Measurements from ENCODE around the gene MAN1C1. TPM values are rescaled to one million over a fixed set of nuclear protein-coding genes. Genes with fewer than 3 reads are reported as not detected.

Gene MAN1C1
- total and polyA plus RNA-seq, 2 donors (not counting 1 experiment from before 2014, with no cell fraction given): 0.31 to 0.89 TPM

- no peak overlapping the region for H3K4me3 ChIP-seq (ENCODE audit: control extremely low read depth in 1 of 5, extremely low read depth in 1 of 5, insufficient read depth in 1 of 5, low read depth in 2 of 5, low read length in 4 of 5)
- no peaks in the 10 kb centered on the region for H4K20me1 ChIP-seq (ENCODE audit: control insufficient read depth, insufficient read depth, low read length, poor library complexity, severe bottlenecking)
- no peak overlapping the region for H3K27ac Mint-ChIP-seq
- H3K79me2 ChIP-seq (ENCODE audit: control insufficient read depth, insufficient read depth, low read length): no peaks in the 10 kb centered on the region
- 92% methylated on average over 13 of the region's 22 CpGs for WGBS (ENCODE audit: insufficient coverage)
- H3K4me2 ChIP-seq (replicated peaks; ENCODE audit: low read depth, low read length, poor library complexity, severe bottlenecking): no peak overlapping the region
- intact Hi-C loops (cut with micrococcal nuclease): no loop called here
- TF ChIP-seq EZH2 (IDR thresholded peaks at IDR 0.05; ENCODE audit: borderline replicate concordance, insufficient read depth, low read depth, low read length, poor library complexity, severe bottlenecking): no peak
- TF ChIP-seq CTCF (IDR thresholded peaks at IDR 0.05): no peak
- H3K4me1 ChIP-seq (ENCODE audit: control insufficient read depth in 2 of 2, insufficient read depth in 2 of 2, low read length in 2 of 2): no peaks in the 10 kb centered on the region
- no peaks in the 10 kb centered on the region for H3K27me3 ChIP-seq (replicated peaks in 1 of 4; ENCODE audit: control extremely low read depth in 1 of 4, control insufficient read depth in 3 of 4, insufficient read depth in 4 of 4, low read length in 3 of 4)
- ATAC-seq (ENCODE audit: low read depth) (no peak), DNase-seq (no peak)
- H3K27ac ChIP-seq (ENCODE audit: low read length in 2 of 2): no peak overlapping the region
- H3K9me3 ChIP-seq (ENCODE audit: control extremely low read depth in 1 of 3, control insufficient read depth in 2 of 3, insufficient read depth in 1 of 3, low read length in 2 of 3): no peaks in the 10 kb centered on the region
- no peak overlapping the region for H3K9ac ChIP-seq (ENCODE audit: low read length)
- H3K9me3 Mint-ChIP-seq (ENCODE audit: insufficient read depth): no peaks in the 10 kb centered on the region
- H3K4me3 Mint-ChIP-seq: no peak overlapping the region
- H2AFZ ChIP-seq (ENCODE audit: insufficient read depth, low read depth, low read length, poor library complexity, severe bottlenecking): no peak overlapping the region
- peaks cover 7% of the 10 kb centered on the region for H3K27me3 Mint-ChIP-seq
- no peaks in the 10 kb centered on the region for H3K4me1 Mint-ChIP-seq
- ChIA-PET CTCF (no interaction called here), POLR2A (no interaction called here)
- no peaks in the 10 kb centered on the region for H3K36me3 ChIP-seq (replicated peaks in 1 of 2; ENCODE audit: control extremely low read depth in 1 of 2, control insufficient read depth in 1 of 2, extremely low read depth in 1 of 2, insufficient read depth in 2 of 2, low read length in 1 of 2)
Measured at GRCh38 chr1:25746299-25747045, 129.9 kb downstream of the MAN1C1 start.

DNA sequence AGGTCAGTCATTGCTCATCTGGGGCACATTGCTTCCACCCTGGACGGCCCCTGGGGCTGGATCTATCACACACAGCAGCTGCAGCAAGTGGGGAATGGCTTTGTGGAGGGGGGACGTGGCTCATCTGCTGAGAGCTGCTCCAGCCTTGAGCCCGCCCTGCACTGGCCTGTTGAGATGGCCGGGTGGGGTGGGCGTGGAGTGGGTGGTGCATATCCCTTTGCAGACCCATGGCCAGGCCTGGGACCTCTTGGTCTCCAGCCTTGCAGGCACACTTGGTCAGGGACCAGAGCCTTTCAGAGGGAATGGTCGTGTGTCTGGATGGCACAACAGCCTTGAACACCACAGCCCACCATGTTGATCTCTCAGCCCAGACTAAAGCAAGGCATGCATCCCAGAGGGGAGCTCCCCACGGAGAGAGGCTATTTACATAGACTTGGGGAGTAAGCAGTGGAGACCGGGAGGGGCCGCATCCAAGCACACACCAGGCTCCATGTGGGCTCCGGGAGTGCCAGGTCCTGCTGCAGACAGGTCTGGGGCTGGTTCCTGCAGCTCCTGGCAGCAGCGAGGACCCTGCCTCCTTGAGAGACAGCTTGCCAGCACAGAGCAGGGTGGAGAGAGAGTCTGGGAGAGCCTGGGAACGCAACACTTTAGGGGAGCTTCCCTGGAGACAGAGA, 130.6 kb downstream of the MAN1C1 start:
- no peak overlapping the region for H3K4me3 Mint-ChIP-seq
- no peak overlapping the region for H3K27ac Mint-ChIP-seq
- no peak overlapping the region for H3K4me2 ChIP-seq (replicated peaks; ENCODE audit: low read depth, low read length, poor library complexity, severe bottlenecking)
- POLR2A ChIA-PET: no interaction called here
- ATAC-seq (ENCODE audit: low read depth) (no peak), DNase-seq (no peak)
- no peaks in the 10 kb centered on the region for H3K79me2 ChIP-seq (ENCODE audit: control insufficient read depth, insufficient read depth, low read length)
- H3K4me3 ChIP-seq (ENCODE audit: control extremely low read depth in 1 of 5, extremely low read depth in 1 of 5, insufficient read depth in 1 of 5, low read depth in 2 of 5, low read length in 4 of 5): no peak overlapping the region
- no peaks in the 10 kb centered on the region for H3K9me3 Mint-ChIP-seq (ENCODE audit: insufficient read depth)
- no peak overlapping the region for H3K9ac ChIP-seq (ENCODE audit: low read length)
- no peaks in the 10 kb centered on the region for H3K4me1 ChIP-seq (ENCODE audit: control insufficient read depth in 2 of 2, insufficient read depth in 2 of 2, low read length in 2 of 2)
- intact Hi-C loops (cut with micrococcal nuclease): no loop called here
- H3K27ac ChIP-seq (ENCODE audit: low read length in 2 of 2): no peak overlapping the region
- no peaks in the 10 kb centered on the region for H4K20me1 ChIP-seq (ENCODE audit: control insufficient read depth, insufficient read depth, low read length, poor library complexity, severe bottlenecking)
- H3K27me3 ChIP-seq (replicated peaks in 1 of 4; ENCODE audit: control extremely low read depth in 1 of 4, control insufficient read depth in 3 of 4, insufficient read depth in 4 of 4, low read length in 3 of 4): no peaks in the 10 kb centered on the region
- no peak for TF ChIP-seq EZH2 (IDR thresholded peaks at IDR 0.05; ENCODE audit: borderline replicate concordance, insufficient read depth, low read depth, low read length, poor library complexity, severe bottlenecking)
- TF ChIP-seq CTCF (IDR thresholded peaks at IDR 0.05): no peak
- H3K4me1 Mint-ChIP-seq: no peaks in the 10 kb centered on the region
- no peak overlapping the region for H2AFZ ChIP-seq (ENCODE audit: insufficient read depth, low read depth, low read length, poor library complexity, severe bottlenecking)
- H3K9me3 ChIP-seq (ENCODE audit: control extremely low read depth in 1 of 3, control insufficient read depth in 2 of 3, insufficient read depth in 1 of 3, low read length in 2 of 3): no peaks in the 10 kb centered on the region
- peaks cover 9% of the 10 kb centered on the region for H3K27me3 Mint-ChIP-seq
- CTCF ChIA-PET: no interaction called here
- no peaks in the 10 kb centered on the region for H3K36me3 ChIP-seq (replicated peaks in 1 of 2; ENCODE audit: control extremely low read depth in 1 of 2, control insufficient read depth in 1 of 2, extremely low read depth in 1 of 2, insufficient read depth in 2 of 2, low read length in 1 of 2)
- 89% methylated on average over 11 of the region's 12 CpGs for WGBS (ENCODE audit: insufficient coverage)
